ENCODE results near the gene ST6GALNAC6.

GRCh38 chr9:127942216-127943010, 43.0 kb upstream of the ST6GALNAC6 start:
- TF ChIP-seq POLR2AphosphoS5 (IDR thresholded peaks at IDR 0.05) (no peak), EP300 (conservative IDR thresholded peaks at IDR 0.05; ENCODE audit: poor library complexity, severe bottlenecking) (no peak), CTCF (IDR thresholded peaks at IDR 0.05; ENCODE audit: poor library complexity, severe bottlenecking) (peak; percentile 77), RAD21 (conservative IDR thresholded peaks at IDR 0.05) (peak; percentile 53), EZH2 (IDR thresholded peaks at IDR 0.05; ENCODE audit: borderline replicate concordance, insufficient read depth, low read length, poor library complexity, severe bottlenecking) (no peak), SMC3 (conservative IDR thresholded peaks at IDR 0.05; ENCODE audit: poor library complexity) (peak; percentile 68)

All from neural cell (in vitro differentiated cells).